ENCODE measurements around the gene KCNG2. TPM values are rescaled to one million over a fixed set of nuclear protein-coding genes. Genes with fewer than 3 reads are reported as not detected.

Gene KCNG2
- total and polyA plus RNA-seq, 9 of the 15 experiments (the other 6 are each of a cell fraction or from before 2014, with no cell fraction given), result not detected

GRCh38 chr18:79851950-79852349 is 54.2 kb downstream of the KCNG2 start:
- in situ Hi-C loops (cut with MboI), result no loop called here
- ATAC-seq (no peak), FAIRE-seq (no peak), DNase-seq (ENCODE audit: extremely low read depth in 1 of 4, low spot score in 3 of 4) (no peak)
- WGBS (ENCODE audit: insufficient coverage, low coverage, missing lambda C conversion rate), result 46% methylated on average over 21 of the region's 25 CpGs
- Histone ChIP-seq H4K20me1 (replicated peaks; ENCODE audit: control insufficient read depth, insufficient read depth, low read length) (no peaks in the 10 kb centered on the region), H3K4me3 (no peak overlapping the region), H3K79me2 (ENCODE audit: control insufficient read depth, insufficient read depth, low read length) (no peaks in the 10 kb centered on the region), H3K9me3 (replicated peaks; ENCODE audit: control insufficient read depth, insufficient read depth, low read depth, low read length) (no peaks in the 10 kb centered on the region), H3K27ac (ENCODE audit: extremely low read depth, low read depth, low read length) (no peak overlapping the region), H3K9me1 (ENCODE audit: control insufficient read depth, insufficient read depth, low read length) (no peaks in the 10 kb centered on the region), H2AFZ (ENCODE audit: low read depth, low read length) (no peak overlapping the region), H3K36me3 (ENCODE audit: control insufficient read depth, insufficient read depth, low read length) (no peaks in the 10 kb centered on the region), H3K27me3 (ENCODE audit: control insufficient read depth in 2 of 2, insufficient read depth in 2 of 2, low read length in 2 of 2) (peaks cover 37 to 77% of the 10 kb centered on the region in 2 experiments), H3K9ac (ENCODE audit: insufficient read depth in 1 of 2, low read depth in 2 of 2, low read length in 2 of 2) (no peak overlapping the region), H3K4me1 (replicated peaks in 1 of 2; ENCODE audit: control insufficient read depth in 2 of 2, insufficient read depth in 2 of 2, low read length in 2 of 2) (peaks cover 0 to 30% of the 10 kb centered on the region in 2 experiments; a peak in 2 of 5 replicates), H3K4me2 (ENCODE audit: insufficient read depth, low read length) (no peak overlapping the region)
- ChIA-PET POLR2A (no interaction called here), CTCF (ENCODE audit: low intra/inter-chr PET ratio) (no interaction called here)
- intact Hi-C loops (cut with micrococcal nuclease), result no loop called here
- BruUV-seq (replicated peaks), result no TSS peak
- TF ChIP-seq ZNF143 (CRISPR knock-in tag; IDR thresholded peaks at IDR 0.05), result no peak

DNA sequence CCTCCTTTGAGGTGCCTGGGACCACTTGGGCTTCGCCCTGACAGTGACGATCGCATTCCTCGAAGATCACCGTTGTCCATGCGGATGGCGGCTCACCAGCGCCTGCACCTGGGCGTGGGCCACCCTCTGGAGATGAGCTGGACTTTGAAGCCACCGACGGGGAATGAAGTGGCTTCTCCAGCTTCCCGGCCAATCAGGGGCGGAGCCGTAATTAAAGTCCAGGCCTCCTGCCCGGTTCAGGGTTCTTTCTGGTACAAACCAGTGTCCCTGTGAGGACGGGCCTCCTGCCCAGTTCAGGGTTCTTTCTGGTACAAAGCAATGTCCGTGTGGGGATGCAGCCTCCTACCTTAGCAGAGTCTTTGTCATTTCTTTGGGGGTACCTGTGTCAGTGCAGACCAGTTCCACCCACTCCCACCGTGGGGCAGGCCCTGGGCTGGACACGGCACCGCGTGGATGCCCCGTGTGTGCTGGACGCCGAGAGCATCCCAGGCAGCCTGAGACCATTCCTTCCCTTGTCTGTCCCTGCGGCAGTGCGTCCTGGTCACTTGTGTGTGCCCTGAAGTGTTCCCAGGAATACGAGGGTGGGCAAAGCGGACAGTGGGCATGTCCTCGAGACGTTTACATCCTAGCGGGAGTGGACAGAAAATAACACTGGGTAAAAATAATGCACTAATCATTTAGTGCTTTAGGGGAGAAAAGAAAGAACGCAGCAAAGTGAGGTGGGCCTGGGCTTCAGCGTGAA is 55.0 kb downstream of the KCNG2 start:
- Histone ChIP-seq H3K36me3 (ENCODE audit: control insufficient read depth, insufficient read depth, low read length) (no peaks in the 10 kb centered on the region), H3K4me1 (replicated peaks in 1 of 2; ENCODE audit: control insufficient read depth in 2 of 2, insufficient read depth in 2 of 2, low read length in 2 of 2) (peaks cover 0 to 30% of the 10 kb centered on the region in 2 experiments; a peak in 2 of 5 replicates), H2AFZ (ENCODE audit: low read depth, low read length) (no peak overlapping the region), H3K4me2 (ENCODE audit: insufficient read depth, low read length) (no peak overlapping the region), H3K79me2 (ENCODE audit: control insufficient read depth, insufficient read depth, low read length) (no peaks in the 10 kb centered on the region), H3K27ac (ENCODE audit: extremely low read depth, low read depth, low read length) (no peak overlapping the region), H3K9me3 (replicated peaks; ENCODE audit: control insufficient read depth, insufficient read depth, low read depth, low read length) (no peaks in the 10 kb centered on the region), H4K20me1 (replicated peaks; ENCODE audit: control insufficient read depth, insufficient read depth, low read length) (no peaks in the 10 kb centered on the region), H3K9ac (ENCODE audit: insufficient read depth in 1 of 2, low read depth in 2 of 2, low read length in 2 of 2) (no peak overlapping the region), H3K9me1 (ENCODE audit: control insufficient read depth, insufficient read depth, low read length) (no peaks in the 10 kb centered on the region), H3K27me3 (ENCODE audit: control insufficient read depth in 2 of 2, insufficient read depth in 2 of 2, low read length in 2 of 2) (peaks cover 37 to 69% of the 10 kb centered on the region in 2 experiments), H3K4me3 (no peak overlapping the region)
- no peak for DNase-seq (ENCODE audit: extremely low read depth in 1 of 4, low spot score in 3 of 4)
- ChIA-PET CTCF (ENCODE audit: low intra/inter-chr PET ratio) (no interaction called here), POLR2A (no interaction called here)
- intact Hi-C loops (cut with micrococcal nuclease) (no loop called here), in situ Hi-C loops (cut with MboI) (no loop called here)
- TF ChIP-seq COPS2 (conservative IDR thresholded peaks at IDR 0.05), result no peak
- no peak for TF ChIP-seq FOXA1 (IDR thresholded peaks at IDR 0.05; ENCODE audit: borderline replicate concordance)
- TF ChIP-seq TEAD2 (tag; IDR thresholded peaks at IDR 0.05), result no peak
- no peak for TF ChIP-seq ZNF644 (tag; IDR thresholded peaks at IDR 0.05; ENCODE audit: low read depth)
- no peak for TF ChIP-seq CEBPB (tag; IDR thresholded peaks at IDR 0.05)
- TF ChIP-seq BRF2 (IDR thresholded peaks at IDR 0.05; ENCODE audit: borderline replicate concordance, insufficient read depth, insufficient read length), result no peak
- TF ChIP-seq, protein P1, sequence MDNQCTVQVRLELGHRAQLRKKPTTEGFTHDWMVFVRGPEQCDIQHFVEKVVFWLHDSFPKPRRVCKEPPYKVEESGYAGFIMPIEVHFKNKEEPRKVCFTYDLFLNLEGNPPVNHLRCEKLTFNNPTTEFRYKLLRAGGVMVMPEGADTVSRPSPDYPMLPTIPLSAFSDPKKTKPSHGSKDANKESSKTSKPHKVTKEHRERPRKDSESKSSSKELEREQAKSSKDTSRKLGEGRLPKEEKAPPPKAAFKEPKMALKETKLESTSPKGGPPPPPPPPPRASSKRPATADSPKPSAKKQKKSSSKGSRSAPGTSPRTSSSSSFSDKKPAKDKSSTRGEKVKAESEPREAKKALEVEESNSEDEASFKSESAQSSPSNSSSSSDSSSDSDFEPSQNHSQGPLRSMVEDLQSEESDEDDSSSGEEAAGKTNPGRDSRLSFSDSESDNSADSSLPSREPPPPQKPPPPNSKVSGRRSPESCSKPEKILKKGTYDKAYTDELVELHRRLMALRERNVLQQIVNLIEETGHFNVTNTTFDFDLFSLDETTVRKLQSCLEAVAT (IDR thresholded peaks at IDR 0.05), result no peak
- TF ChIP-seq SMAD4 (CRISPR knock-in tag; conservative IDR thresholded peaks at IDR 0.05), result no peak
- FAIRE-seq, result no peak
- ATAC-seq, result no peak
- no TSS peak for BruUV-seq (replicated peaks)
- under 1% methylated on average over 14 of the region's 33 CpGs for WGBS (ENCODE audit: insufficient coverage, low coverage, missing lambda C conversion rate)

Data from K562 (cell line).